ENCODE measurements around the gene ATOH8.

Gene ATOH8

GRCh38 chr2:85725451-85725850 is 28.3 kb upstream of the ATOH8 start:
- TF ChIP-seq CTCF (IDR thresholded peaks at IDR 0.05; ENCODE audit: low read depth, low read length), result no peak
- no peak overlapping the region for H3K4me3 ChIP-seq (ENCODE audit: low read depth, low read length)

DNA sequence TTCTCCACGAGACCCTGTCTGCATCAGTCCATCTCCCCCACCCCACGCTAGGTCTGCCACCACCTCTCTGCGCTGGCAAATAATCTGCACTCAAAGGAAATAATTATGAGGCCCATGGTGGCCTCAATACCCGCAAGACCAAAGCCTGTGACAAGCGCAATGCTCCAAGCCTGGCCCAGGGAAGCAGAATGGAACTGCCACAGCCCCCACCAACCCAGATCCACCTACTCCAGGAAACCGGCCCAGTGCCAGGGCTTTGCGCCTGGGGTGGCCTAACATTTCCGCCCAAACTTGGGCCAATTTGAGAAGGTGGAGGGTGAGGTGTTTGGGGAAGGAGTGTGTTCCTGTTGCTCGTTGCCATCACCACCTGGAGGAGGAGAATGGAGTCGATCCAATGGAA is 26.0 kb upstream of the ATOH8 start:
- no peak for TF ChIP-seq CTCF (IDR thresholded peaks at IDR 0.05; ENCODE audit: low read depth, low read length)
- H3K4me3 ChIP-seq (ENCODE audit: low read depth, low read length), result no peak overlapping the region

DNA sequence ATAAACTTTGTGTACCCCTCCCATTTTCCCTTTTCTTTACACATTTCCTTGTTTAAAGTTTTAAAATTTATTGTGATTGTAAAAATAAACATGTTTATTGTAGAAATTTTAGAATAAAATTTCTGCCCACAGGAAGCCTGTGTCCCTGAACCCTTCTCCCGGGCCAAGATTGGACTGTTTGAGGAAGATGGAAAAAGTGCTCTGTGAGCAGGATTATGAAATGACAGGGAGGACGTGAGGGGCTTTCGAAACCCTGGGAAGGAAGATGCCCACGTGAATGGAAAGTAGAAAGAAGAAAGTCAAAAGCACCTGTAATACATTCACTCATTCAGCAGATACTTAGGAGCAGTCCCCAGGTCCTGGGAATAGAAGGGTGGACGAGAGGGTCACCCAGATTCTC is 25.4 kb upstream of the ATOH8 start:
- H3K4me3 ChIP-seq (ENCODE audit: low read depth, low read length), result no peak overlapping the region
- TF ChIP-seq CTCF (IDR thresholded peaks at IDR 0.05; ENCODE audit: low read depth, low read length), result no peak

- H3K4me3 ChIP-seq (ENCODE audit: low read depth, low read length), result no peak overlapping the region
- peak; percentile 97 for TF ChIP-seq CTCF (IDR thresholded peaks at IDR 0.05; ENCODE audit: low read depth, low read length)
Observed at GRCh38 chr2:85728883-85729824, 24.6 kb upstream of the ATOH8 start.

- TF ChIP-seq CTCF (IDR thresholded peaks at IDR 0.05; ENCODE audit: low read depth, low read length), result no peak
- H3K4me3 ChIP-seq (ENCODE audit: low read depth, low read length), result no peak overlapping the region
Observed at GRCh38 chr2:85729825-85730510, 23.8 kb upstream of the ATOH8 start.

GRCh38 chr2:85730686-85731230 is 23.0 kb upstream of the ATOH8 start:
- TF ChIP-seq CTCF (IDR thresholded peaks at IDR 0.05; ENCODE audit: low read depth, low read length), result no peak

GRCh38 chr2:85731606-85732005 is 22.2 kb upstream of the ATOH8 start:
- TF ChIP-seq CTCF (IDR thresholded peaks at IDR 0.05; ENCODE audit: low read depth, low read length), result no peak
- no peak overlapping the region for H3K4me3 ChIP-seq (ENCODE audit: low read depth, low read length)

More at GRCh38 chr2:85730686-85731230, 23.0 kb upstream of the ATOH8 start:
- no peak overlapping the region for H3K4me3 ChIP-seq (ENCODE audit: low read depth, low read length)

Measured in WI38 (cell line).